Psoas muscle (tissue), 8 donors: ENCODE results near the gene CLMP. TPM values are rescaled to one million over a fixed set of nuclear protein-coding genes. Genes with fewer than 3 reads are reported as not detected.

Experiments
- ATAC-seq, 4 donors: fragments of 200-7000 bp; cut with Tn5 transposase; one replicate each; pipeline ENCODE4 v1.9.1; 2020; ENCODE audit warnings: moderate library complexity in 3 of 4, mild to moderate bottlenecking in 2 of 4
- DNase-seq, 2 donors: peaks; one replicate each; pipeline ENCODE4 v3.0.0-alpha.2; 2020
- H3K27ac ChIP-seq: fragments of 200-600 bp; one replicate; pipeline ENCODE4 v1.8.0; 2022
- H3K27me3 ChIP-seq, 3 donors: fragments of 200-600 bp in 1 of 3; one replicate each; pipeline versions ENCODE4 v1.6.1 to v1.8.0; 2013 to 2022; ENCODE audit warnings: low read length in 2 of 3, mild to moderate bottlenecking in 2 of 3, moderate library complexity in 1 of 3; ENCODE audit not compliant: insufficient read depth in 3 of 3
- H3K36me3 ChIP-seq, 2 donors: fragments of 200-600 bp in 1 of 2; one replicate each; pipeline versions ENCODE4 v1.6.1 to v1.8.0; 2013 to 2022; ENCODE audit warnings: low read depth in 1 of 2, mild to moderate bottlenecking in 1 of 2, moderate library complexity in 1 of 2; ENCODE audit not compliant: insufficient read depth in 1 of 2
- H3K4me1 ChIP-seq: fragments of 200-600 bp; one replicate; pipeline ENCODE4 v1.8.0; 2022
- H3K4me3 ChIP-seq: fragments of 200-600 bp; one replicate; pipeline ENCODE4 v1.8.0; 2022; ENCODE audit warnings: mild to moderate bottlenecking
- H3K9me3 ChIP-seq: fragments of 200-600 bp; one replicate; pipeline ENCODE4 v1.8.0; 2022
- CTCF ChIP-seq: fragments of 200-600 bp; IDR thresholded peaks from one replicate; pipeline ENCODE4 v1.8.0; 2022; ENCODE audit warnings: antibody characterized with exemption
- WGBS, 3 donors: extraction: QIAGEN DNeasy Blood & Tissue Kit; methylation state at CpG; one replicate each; pipeline versions ENCODE4 v1.1.6 to v1.1.7; 2013; 5-methylcytosine and 5-hydroxymethylcytosine counted together
- intact Hi-C, 2 donors: fragments of 100-400 bp; cut with DNase I; formaldehyde crosslinking; loops; one replicate each; pipeline versions ENCODE4 v1.11.0 to v1.14.2; 2022
- polyA plus RNA-seq, 3 donors: library from polyadenylated mRNA; stranded (reverse); fragments of 200-250 nt; gene quantifications; one replicate each; pipeline ENCODE4 v1.2.3, GENCODE V29; 2013
- total RNA-seq, 4 donors: library from RNA; stranded (reverse); fragmentation: NEBNext Ultra II Directional in 2 of 4; extraction: Animal tissue kit (Norgen Biotek cat#: 25700) in 2 of 4; gene quantifications; one replicate each; pipeline versions ENCODE4 v1.2.1 to v1.2.4, GENCODE V29; 2021 to 2023
- donor health status: healthy with polysubstance abuse.
- donor health status: DM: no; HTN: no; CAD: no; lungs with moderate emphysema.
- donor health status: Bipolar disorder and iron deficiency.
- donor health status: healthy.
- donor health status: DM: yes; HTN: yes; CAD: no.
- donor health status: DM: no; HTN: no; CAD: no.
- donor health status: DM: no; HTN: no; CAD: no.
- donor health status: DM: yes; HTN: yes; CAD: no.

The CLMP gene
- total and polyA plus RNA-seq, 7 donors = 0.83 to 4.2 (median 2.9) TPM

DNA sequence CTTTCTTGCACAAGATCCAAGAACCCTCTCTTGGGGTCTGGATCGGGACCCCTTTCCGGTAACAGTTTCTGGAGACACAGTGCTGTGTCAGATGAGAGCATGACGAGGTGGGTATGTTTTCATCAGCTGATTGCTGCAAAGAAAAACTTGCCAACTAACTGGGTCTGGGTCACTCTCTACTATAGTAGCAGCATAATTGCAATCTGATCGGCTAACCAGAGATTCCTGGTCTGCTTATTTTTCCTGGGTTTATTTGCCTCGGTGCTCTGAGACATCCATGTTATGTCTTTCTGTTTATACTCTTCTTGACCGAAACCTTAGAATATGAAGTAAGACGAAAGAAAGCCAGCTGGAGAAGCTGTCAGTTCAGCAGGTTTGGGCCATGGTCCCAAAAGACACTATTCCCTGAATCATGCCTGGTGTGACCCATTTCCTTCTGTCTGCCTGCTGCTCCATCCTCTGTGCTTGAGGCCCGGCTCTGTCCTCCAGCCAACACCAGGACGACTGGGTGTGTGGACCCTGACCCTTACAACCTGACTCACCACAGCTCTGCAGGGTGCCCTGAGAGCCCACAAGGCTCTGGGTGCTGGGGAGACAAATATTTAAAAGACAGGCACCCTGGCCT lies 24.1 kb upstream of the CLMP start:
- no peaks in the 10 kb centered on the region for H3K9me3 ChIP-seq
- 50 to 71% (median 55%) methylated on average over 9 of the region's 9 CpGs for WGBS, 3 donors
- H3K36me3 ChIP-seq = no peaks in the 10 kb centered on the region
- no peak overlapping the region for H3K27ac ChIP-seq
- TF ChIP-seq CTCF = no peak
- intact Hi-C loops = no loop called here
- H3K4me3 ChIP-seq = no peak overlapping the region
- H3K4me1 ChIP-seq = no peaks in the 10 kb centered on the region
- peaks cover 0 to 5% (median 2%) of the 10 kb centered on the region in 3 donors for H3K27me3 ChIP-seq
- no peak for ATAC-seq
- no peak for DNase-seq

DNA sequence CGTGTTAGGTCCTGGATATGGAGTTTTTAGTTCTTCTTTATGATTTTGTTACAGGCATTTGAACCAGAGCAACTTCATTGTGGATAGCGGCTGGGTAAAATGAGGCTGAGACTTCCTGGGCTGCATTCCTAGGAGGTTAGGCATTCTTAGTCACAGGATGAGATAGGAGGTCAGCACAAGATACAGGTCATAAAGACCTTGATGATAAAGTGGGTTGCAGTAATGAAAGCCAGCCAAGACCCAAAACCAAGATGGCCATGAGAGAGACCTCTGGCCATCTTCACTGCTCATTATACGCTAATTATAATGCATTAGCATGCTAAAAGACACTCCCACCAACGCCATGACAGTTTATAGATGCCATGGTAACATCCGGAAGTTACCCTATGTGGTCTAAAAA lies 23.4 kb upstream of the CLMP start:
- intact Hi-C loops = no loop called here
- ATAC-seq (no peak), DNase-seq (no peak)
- H3K36me3 ChIP-seq = no peaks in the 10 kb centered on the region
- WGBS, 3 donors = 77 to 84% (median 83%) methylated on average over 5 of the region's 5 CpGs
- peaks cover 0 to 9% (median 5%) of the 10 kb centered on the region in 3 donors for H3K27me3 ChIP-seq
- H3K4me1 ChIP-seq = no peaks in the 10 kb centered on the region
- H3K9me3 ChIP-seq = no peaks in the 10 kb centered on the region
- H3K4me3 ChIP-seq = no peak overlapping the region
- TF ChIP-seq CTCF = no peak
- no peak overlapping the region for H3K27ac ChIP-seq

DNA sequence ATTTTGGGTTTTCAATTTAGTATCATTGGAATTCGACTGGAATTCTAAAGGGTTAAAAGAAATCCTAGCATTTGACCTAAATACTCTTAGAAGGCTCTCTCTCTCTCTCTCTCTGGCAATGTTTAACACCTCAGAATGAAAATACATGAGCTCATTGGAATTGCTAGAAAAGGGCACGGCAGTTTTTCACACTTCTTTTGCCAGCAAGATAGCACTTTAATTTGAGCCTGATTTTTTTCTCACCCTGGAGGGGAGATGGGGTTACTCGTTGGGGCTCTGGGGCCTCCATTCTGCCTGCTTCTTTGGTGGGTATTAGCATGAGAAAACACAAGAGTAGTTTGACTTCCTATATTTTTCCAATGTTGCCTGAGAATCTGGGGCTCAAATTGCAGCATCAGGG lies 22.8 kb upstream of the CLMP start:
- intact Hi-C loops = no loop called here
- Histone ChIP-seq H3K9me3 (no peaks in the 10 kb centered on the region), H3K27ac (no peak overlapping the region), H3K36me3 (no peaks in the 10 kb centered on the region), H3K4me1 (no peaks in the 10 kb centered on the region), H3K4me3 (no peak overlapping the region), H3K27me3 (peaks cover 0 to 11% (median 5%) of the 10 kb centered on the region in 3 donors)
- ATAC-seq (no peak), DNase-seq (no peak)
- TF ChIP-seq CTCF = no peak
- 19 to 25% (median 20%) methylated on average over 3 of the region's 3 CpGs for WGBS, 3 donors

GRCh38 chr11:123216249-123216648 lies 21.2 kb upstream of the CLMP start:
- DNase-seq = no peak
- Histone ChIP-seq H3K36me3 (no peaks in the 10 kb centered on the region), H3K4me1 (no peaks in the 10 kb centered on the region), H3K4me3 (no peak overlapping the region), H3K9me3 (no peaks in the 10 kb centered on the region), H3K27me3 (peaks cover 0 to 16% (median 10%) of the 10 kb centered on the region in 3 donors), H3K27ac (no peak overlapping the region)
- no peak for TF ChIP-seq CTCF
- WGBS, 3 donors = 87 to 89% (median 88%) methylated on average over 12 of the region's 12 CpGs
- ATAC-seq = no peak
- intact Hi-C loops = no loop called here

GRCh38 chr11:123214940-123215339 lies 19.9 kb upstream of the CLMP start:
- ATAC-seq (no peak), DNase-seq (no peak)
- intact Hi-C loops = no loop called here
- no peak overlapping the region for H3K27ac ChIP-seq
- TF ChIP-seq CTCF = no peak
- no peaks in the 10 kb centered on the region for H3K9me3 ChIP-seq
- H3K4me1 ChIP-seq = no peaks in the 10 kb centered on the region
- no peak overlapping the region for H3K4me3 ChIP-seq
- 97 to 100% (median 100%) methylated on average over 1 of the region's 1 CpG for WGBS, 3 donors
- peaks cover 0 to 24% (median 9%) of the 10 kb centered on the region in 3 donors for H3K27me3 ChIP-seq
- no peaks in the 10 kb centered on the region for H3K36me3 ChIP-seq
